Measurements from ENCODE around the gene RBX1.
"Not testable (repeated sequence)": the region's sequence is repeated elsewhere in the genome, so short reads cannot be mapped to it uniquely, and the experiment has no call there.

RBX1 gene

GRCh38 chr22:40950962-40951794, at the start of gene RBX1:
TSS of gene RBX1 (plus strand) at chr22:40951378. CDS start at chr22:40951399, 21 bp downstream.
- TF ChIP-seq CTCF (IDR thresholded peaks at IDR 0.05; ENCODE audit: extremely low read depth, missing control alignments), result no peak
- peak; percentile 96 for DNase-seq (ENCODE audit: low spot score)

GRCh38 chr22:40904101-40904500, 47.1 kb upstream of the RBX1 start:
- TF ChIP-seq CTCF (IDR thresholded peaks at IDR 0.05; ENCODE audit: extremely low read depth, missing control alignments), result no peak

GRCh38 chr22:40908895-40909294, 42.3 kb upstream of the RBX1 start:
- TF ChIP-seq CTCF (IDR thresholded peaks at IDR 0.05; ENCODE audit: extremely low read depth, missing control alignments), result no peak

More at GRCh38 chr22:40904101-40904500, 47.1 kb upstream of the RBX1 start:
- DNase-seq (ENCODE audit: low spot score), result no peak

GRCh38 chr22:40911772-40912171, 39.4 kb upstream of the RBX1 start:
- no peak for TF ChIP-seq CTCF (IDR thresholded peaks at IDR 0.05; ENCODE audit: extremely low read depth, missing control alignments)
- DNase-seq (ENCODE audit: low spot score), result no peak

More at GRCh38 chr22:40908895-40909294, 42.3 kb upstream of the RBX1 start:
- DNase-seq (ENCODE audit: low spot score), result no peak

- DNase-seq (ENCODE audit: low spot score), result not testable (repeated sequence)
Observed at GRCh38 chr22:40912987-40913386, 38.2 kb upstream of the RBX1 start.

- DNase-seq (ENCODE audit: low spot score), result no peak
- no peak for TF ChIP-seq CTCF (IDR thresholded peaks at IDR 0.05; ENCODE audit: extremely low read depth, missing control alignments)
Observed at GRCh38 chr22:40919446-40919845, 31.7 kb upstream of the RBX1 start.

- no peak for TF ChIP-seq CTCF (IDR thresholded peaks at IDR 0.05; ENCODE audit: extremely low read depth, missing control alignments)
- no peak for DNase-seq (ENCODE audit: low spot score)
Observed at GRCh38 chr22:40920526-40920925, 30.7 kb upstream of the RBX1 start.

Measured in GM20000 (cell line).